GM21737 (cell line): ENCODE data around the gene ANKS1B.
"Not testable (repeated sequence)": the region's sequence is repeated elsewhere in the genome, so short reads cannot be mapped to it uniquely, and the experiment has no call there.

Experiments used
- ATAC-seq: cut with Tn5 transposase; IDR thresholded peaks from one replicate; pipeline ENCODE4 v1.9.1; 2021; ENCODE audit warnings: mild to moderate bottlenecking, moderate library complexity; ENCODE audit not compliant: unreplicated experiment

The ANKS1B gene

GRCh38 chr12:99302874-99303273 is 681.9 kb downstream of the ANKS1B start:
- no peak for ATAC-seq

- ATAC-seq: no peak
These were observed 697.6 kb downstream of the ANKS1B start for GRCh38 chr12:99287136-99287535.

GRCh38 chr12:99284161-99284560 is 700.6 kb downstream of the ANKS1B start:
- no peak for ATAC-seq

GRCh38 chr12:99282624-99283023 is 702.1 kb downstream of the ANKS1B start:
- ATAC-seq: no peak

- no peak for ATAC-seq
These were observed 702.6 kb downstream of the ANKS1B start for GRCh38 chr12:99282086-99282485.

- ATAC-seq: no peak
These were observed 703.5 kb downstream of the ANKS1B start for GRCh38 chr12:99281277-99281676.

- ATAC-seq: no peak
These were observed 705.8 kb downstream of the ANKS1B start for GRCh38 chr12:99278899-99279298.

DNA sequence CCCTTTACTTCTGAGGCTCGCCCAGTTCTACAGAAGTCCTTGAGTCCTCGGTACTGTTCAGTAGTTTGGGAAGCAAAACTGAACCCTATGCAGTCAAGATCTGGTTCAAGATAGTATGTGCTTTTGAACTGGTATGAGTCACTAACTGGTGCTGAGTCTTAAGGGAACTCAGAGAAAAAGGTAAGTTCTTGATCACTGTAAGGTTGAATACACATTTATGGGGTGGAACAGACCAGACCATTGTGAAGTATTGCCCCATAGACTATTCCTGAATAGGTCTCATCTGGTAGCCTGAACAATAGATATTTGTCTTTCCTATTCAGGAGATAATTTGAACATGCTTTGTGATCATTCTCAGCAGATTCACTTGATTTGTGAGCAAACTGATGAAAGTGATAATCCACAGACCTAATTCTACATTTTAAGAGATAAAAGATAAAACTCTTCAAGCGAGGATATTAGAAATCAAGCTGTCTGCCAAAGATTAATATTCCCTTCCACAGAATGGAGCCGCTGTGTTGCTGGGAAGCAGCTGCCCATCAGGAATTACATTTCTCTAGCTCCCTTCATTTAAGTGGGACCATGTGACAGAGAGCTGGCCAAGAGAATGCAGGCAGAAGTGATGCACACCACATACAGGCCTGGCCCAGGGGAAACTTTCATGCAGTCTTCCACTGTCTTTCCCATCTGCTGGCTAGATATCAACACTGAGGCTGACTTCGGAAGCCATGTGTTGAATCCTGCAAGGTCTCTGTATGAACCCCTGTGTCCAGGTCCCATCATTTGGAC is 707.0 kb downstream of the ANKS1B start:
- no peak for ATAC-seq

DNA sequence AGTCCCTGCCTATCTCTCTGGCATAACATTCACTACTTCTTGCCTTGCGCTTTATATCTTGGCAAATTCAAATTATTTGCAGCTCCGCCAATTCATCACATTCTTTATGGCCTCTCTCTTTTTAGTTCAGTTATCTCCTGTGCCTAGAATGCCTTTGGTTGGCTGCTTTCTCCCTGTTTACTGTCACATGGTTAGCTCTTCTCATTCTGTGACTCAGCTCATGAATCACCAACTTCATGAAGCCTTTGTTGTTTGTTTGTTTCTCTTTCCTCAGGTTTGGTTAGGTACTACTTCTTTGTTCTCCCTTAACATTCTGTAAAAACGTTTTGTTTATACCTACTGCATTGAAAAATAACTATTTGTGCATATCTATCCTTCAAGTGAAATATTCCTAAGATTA is 713.7 kb downstream of the ANKS1B start:
- no peak for ATAC-seq

- ATAC-seq: no peak
These were observed 717.7 kb downstream of the ANKS1B start for GRCh38 chr12:99267038-99267437.

DNA sequence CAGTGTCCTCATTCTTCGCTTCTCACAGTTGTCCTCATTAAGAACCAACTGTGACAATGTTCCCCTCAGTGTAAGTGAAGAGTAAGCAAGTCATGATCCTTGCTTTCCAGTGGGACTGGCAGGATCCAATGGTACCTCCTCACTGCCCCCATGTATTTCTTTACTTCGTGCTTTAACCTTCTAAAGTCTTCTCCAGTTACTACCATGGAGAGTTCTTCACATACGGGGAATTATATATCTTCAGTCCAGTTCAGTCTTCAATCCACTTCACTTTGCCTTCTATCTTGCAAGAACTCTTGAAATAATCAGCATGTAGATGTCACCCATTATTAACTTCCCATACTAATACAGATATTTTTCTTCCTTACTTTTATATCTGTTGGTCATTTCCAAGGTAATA is 719.1 kb downstream of the ANKS1B start:
- ATAC-seq: no peak

- no peak for ATAC-seq
These were observed 723.5 kb downstream of the ANKS1B start for GRCh38 chr12:99261256-99261655.

GRCh38 chr12:99260456-99260996 is 724.2 kb downstream of the ANKS1B start:
- no peak for ATAC-seq

DNA sequence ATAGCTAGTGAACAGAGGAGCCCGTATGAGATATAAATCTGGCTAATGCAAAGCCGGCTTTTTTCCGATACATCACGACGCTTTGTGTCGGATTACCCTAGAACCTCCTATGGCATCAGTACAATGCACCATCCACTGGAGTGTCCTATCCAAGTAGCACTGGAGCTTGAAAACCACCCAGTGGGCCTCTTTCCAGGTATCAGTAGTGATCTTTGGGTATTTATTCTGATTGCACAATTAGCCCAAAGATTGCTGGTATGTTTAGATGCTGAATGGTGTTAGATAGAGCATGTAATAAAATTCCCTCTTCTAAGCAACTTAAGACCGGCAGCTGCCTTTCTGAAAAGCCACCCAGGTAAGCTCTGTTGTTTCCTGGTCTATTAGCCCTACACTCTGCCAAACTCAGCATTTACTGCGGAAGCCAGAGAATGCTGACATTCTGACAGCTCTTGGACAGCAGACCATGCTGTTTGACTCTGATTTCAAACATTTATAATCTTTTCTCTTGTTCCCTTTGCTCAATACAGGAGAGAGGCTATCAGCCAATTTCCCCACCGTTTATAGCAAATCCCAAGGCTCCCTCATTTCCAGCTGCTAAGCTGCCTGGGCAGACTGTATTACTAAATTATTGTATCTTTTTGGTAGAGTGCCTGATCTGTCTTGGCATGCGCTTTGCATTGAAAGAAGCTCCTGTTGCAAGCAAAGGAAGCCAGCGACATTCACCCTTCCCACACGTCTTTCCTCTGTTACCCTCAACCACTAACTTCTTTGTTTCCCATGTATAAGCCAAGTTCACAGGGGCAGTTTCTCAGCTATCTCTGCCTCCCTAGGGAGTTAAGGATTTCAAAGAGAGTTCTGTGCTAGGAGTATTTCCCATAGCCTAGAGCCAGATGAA is 725.4 kb downstream of the ANKS1B start:
- no peak for ATAC-seq

GRCh38 chr12:99257672-99258071 is 727.1 kb downstream of the ANKS1B start:
- no peak for ATAC-seq

- ATAC-seq: no peak
These were observed 731.7 kb downstream of the ANKS1B start for GRCh38 chr12:99253068-99253467.

DNA sequence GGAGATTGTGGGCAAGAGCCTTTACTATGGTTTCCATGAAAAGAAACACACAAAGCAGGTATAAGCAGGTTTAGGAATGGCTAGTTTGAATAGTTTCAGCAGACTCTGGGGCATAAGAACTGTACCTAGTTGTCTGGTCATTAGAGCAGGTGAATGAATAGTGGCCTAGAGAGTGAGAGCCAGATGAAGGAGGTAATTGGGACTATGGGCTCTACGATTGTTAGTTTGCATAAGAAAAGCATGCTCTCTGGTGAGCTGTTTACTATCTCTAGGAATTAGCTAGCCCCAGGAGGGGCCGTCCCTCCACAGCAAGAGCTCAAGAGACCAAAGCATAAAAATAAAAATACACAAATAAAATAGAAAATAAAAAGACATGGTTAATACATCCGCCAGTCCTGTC is 734.6 kb downstream of the ANKS1B start:
- ATAC-seq: no peak

GRCh38 chr12:99249543-99249942 is 735.2 kb downstream of the ANKS1B start:
- ATAC-seq: no peak

- not testable (repeated sequence) for ATAC-seq
These were observed 746.7 kb downstream of the ANKS1B start for GRCh38 chr12:99237907-99238538.

DNA sequence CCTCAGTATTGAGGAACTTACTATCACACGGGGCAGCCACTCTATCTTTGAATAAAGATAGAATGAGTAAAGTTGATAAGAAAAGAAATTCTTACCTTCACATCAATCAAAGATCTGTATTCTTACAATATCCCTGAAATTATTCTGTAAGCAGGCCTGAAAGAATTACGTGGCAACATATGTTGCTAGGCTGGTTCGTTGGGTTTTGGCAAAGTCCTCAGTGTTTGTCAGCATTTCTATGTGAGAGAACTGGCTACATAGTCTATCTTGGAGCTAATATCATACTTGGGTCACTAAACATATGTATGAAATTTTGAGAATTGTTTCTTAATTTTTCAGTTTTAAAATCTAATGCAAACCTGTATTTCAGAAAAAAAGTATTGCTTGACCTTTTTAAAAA is 749.4 kb downstream of the ANKS1B start:
- no peak for ATAC-seq

- ATAC-seq: no peak
These were observed 750.0 kb downstream of the ANKS1B start for GRCh38 chr12:99234702-99235101.
